HG03558 (cell line): ENCODE measurements around the gene TMC1.

Experiments used
- ATAC-seq: cut with Tn5 transposase; IDR thresholded peaks from one replicate; pipeline ENCODE4 v1.9.1; 2021; ENCODE audit warnings: moderate number of reproducible peaks; ENCODE audit not compliant: unreplicated experiment; ENCODE audit errors: extremely low read depth

Gene TMC1

GRCh38 chr9:72565535-72565934 is 44.1 kb downstream of the TMC1 start:
- ATAC-seq, result no peak

- ATAC-seq, result no peak
These were observed 52.9 kb downstream of the TMC1 start for GRCh38 chr9:72574156-72574810.

GRCh38 chr9:72575666-72576065 is 54.3 kb downstream of the TMC1 start:
- no peak for ATAC-seq

GRCh38 chr9:72576087-72576486 is 54.7 kb downstream of the TMC1 start:
- no peak for ATAC-seq

- no peak for ATAC-seq
These were observed 55.9 kb downstream of the TMC1 start for GRCh38 chr9:72577212-72577753.

GRCh38 chr9:72579190-72579589 is 57.8 kb downstream of the TMC1 start:
- ATAC-seq, result no peak

- no peak for ATAC-seq
These were observed 58.6 kb downstream of the TMC1 start for GRCh38 chr9:72579880-72580550.

- ATAC-seq, result no peak
These were observed 60.3 kb downstream of the TMC1 start for GRCh38 chr9:72581694-72582093.

GRCh38 chr9:72583370-72583769 is 62.0 kb downstream of the TMC1 start:
- ATAC-seq, result no peak

- no peak for ATAC-seq
These were observed 65.2 kb downstream of the TMC1 start for GRCh38 chr9:72586388-72587130.

- ATAC-seq, result no peak
These were observed 66.9 kb downstream of the TMC1 start for GRCh38 chr9:72588336-72588735.

- no peak for ATAC-seq
These were observed 68.5 kb downstream of the TMC1 start for GRCh38 chr9:72589667-72590521.

GRCh38 chr9:72590824-72591223 is 69.4 kb downstream of the TMC1 start:
- no peak for ATAC-seq

- ATAC-seq, result peak; percentile 83
These were observed 71.3 kb downstream of the TMC1 start for GRCh38 chr9:72592502-72593403.

GRCh38 chr9:72596451-72597180 is 75.2 kb downstream of the TMC1 start:
- no peak for ATAC-seq

- no peak for ATAC-seq
These were observed 75.7 kb downstream of the TMC1 start for GRCh38 chr9:72597181-72597517.

GRCh38 chr9:72597601-72598000 is 76.2 kb downstream of the TMC1 start:
- no peak for ATAC-seq

- no peak for ATAC-seq
These were observed 77.2 kb downstream of the TMC1 start for GRCh38 chr9:72598639-72599038.
